K562 (cell line): ENCODE measurements around the gene DOCK1.

Experiments
- CHCHD3 ChIP-seq: fragments of 250-450 bp; sonication (Bioruptor Pico); IDR thresholded peaks from 2 replicates; pipeline ENCODE4 v2.1.2; 2022; ENCODE audit warnings: mild to moderate bottlenecking
- ELF1 ChIP-seq: fragments of 200-800 bp; sonication (Bioruptor generic); IDR thresholded peaks from 2 replicates; pipeline ENCODE4 v1.6.1; 2016; ENCODE audit warnings: missing genetic modification characterization, missing compliant biosample characterization
- FOXM1 ChIP-seq, 2 experiments: fragments of 450-650 bp in 1 of 2; sonication (generic) in 1 of 2; formaldehyde crosslinking in 1 of 2; IDR thresholded peaks; 2 replicates each; pipeline versions ENCODE4 v1.6.1 to v1.9.0; 2017 to 2022; ENCODE audit warnings: low read depth in 2 of 2, mild to moderate bottlenecking in 2 of 2, missing genetic modification reagents in 1 of 2, moderate library complexity in 1 of 2
- JUND ChIP-seq, 2 experiments: IDR thresholded peaks; 2 replicates in 1 of 2; 3 replicates in 1 of 2; pipeline ENCODE4 v1.6.1; 2011; ENCODE audit warnings: borderline replicate concordance in 2 of 2, low read depth in 2 of 2, low read length in 2 of 2, improper control_type of control experiment in 1 of 2, missing biosample characterization in 1 of 2, missing genetic modification characterization in 1 of 2, missing genetic modification reagents in 1 of 2
- MTA3 ChIP-seq: fragments of 450-650 bp; formaldehyde crosslinking; IDR thresholded peaks from 2 replicates; pipeline ENCODE4 v1.6.1; 2017; ENCODE audit warnings: mild to moderate bottlenecking, borderline replicate concordance
- NFIC ChIP-seq: fragments of 450-650 bp; IDR thresholded peaks from 2 replicates; pipeline ENCODE4 v1.6.1; 2017; ENCODE audit warnings: mild to moderate bottlenecking, inconsistent platforms
- NR3C1 ChIP-seq: sonication (generic); formaldehyde crosslinking; IDR thresholded peaks from 2 replicates; pipeline ENCODE4 v1.8.1; 2022; ENCODE audit warnings: missing genetic modification reagents
- TEAD1 ChIP-seq, 2 experiments: fragments of 450-650 bp in 1 of 2; sonication (generic) in 1 of 2; formaldehyde crosslinking; IDR thresholded peaks; 2 replicates each; pipeline versions ENCODE4 v1.4.0 to v1.8.0; 2020 to 2022; ENCODE audit warnings: mild to moderate bottlenecking in 2 of 2, missing genetic modification reagents in 1 of 2
- ZBED1 ChIP-seq: IDR thresholded peaks from 2 replicates; pipeline ENCODE4 v1.6.1; 2014
- ZNF23 ChIP-seq: fragments of 250-450 bp; sonication (Bioruptor Pico); IDR thresholded peaks from 2 replicates; pipeline ENCODE4 v1.4.0; 2020; ENCODE audit warnings: mild to moderate bottlenecking
- ZNF274 ChIP-seq: IDR thresholded peaks from 2 replicates; pipeline ENCODE4 v1.6.1; 2011; ENCODE audit warnings: low read depth, mild to moderate bottlenecking, low read length, moderate library complexity, borderline replicate concordance
- ZNF780A ChIP-seq: fragments of 250-450 bp; sonication (Bioruptor Pico); IDR thresholded peaks from 2 replicates; pipeline ENCODE4 v1.5.0; 2021; ENCODE audit warnings: mild to moderate bottlenecking
- TF ChIP-seq, protein P1 (sequence below), 3 experiments: IDR thresholded peaks in 2 of 3; conservative IDR thresholded peaks in 1 of 3; 2 replicates each; pipeline ENCODE4 v1.5.1; 2011 to 2012; ENCODE audit warnings: low read length in 3 of 3, mild to moderate bottlenecking in 3 of 3, control low read depth in 2 of 3, improper control_type of control experiment in 1 of 3, inconsistent platforms in 1 of 3, low read depth in 1 of 3, mixed read lengths in 1 of 3, moderate library complexity in 1 of 3; ENCODE audit not compliant: insufficient read depth in 2 of 3

DNA sequence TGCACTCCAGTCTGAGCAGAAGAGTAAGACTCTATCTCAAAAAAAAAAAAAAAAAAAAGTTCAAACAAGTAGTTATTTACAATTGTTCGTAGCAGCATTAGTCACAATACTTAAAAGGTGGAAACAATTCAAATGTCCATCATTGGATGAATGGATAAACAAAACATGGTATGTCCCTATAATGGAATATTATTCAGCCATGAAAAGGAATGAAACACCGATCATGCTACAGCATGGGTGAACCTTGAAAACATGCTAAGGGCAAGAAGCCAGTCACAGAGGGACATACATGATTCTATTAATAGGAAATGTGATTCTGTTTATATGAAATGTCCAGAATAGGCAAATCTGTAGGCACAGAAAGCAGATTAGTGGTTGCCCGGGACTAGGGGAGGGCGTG is 15.9 kb downstream of the DOCK1 start:
- TF ChIP-seq NFIC (no peak), MTA3 (no peak), CHCHD3 (CRISPR knock-in tag) (no peak), TEAD1 (CRISPR knock-in tag; IDR thresholded peaks at IDR 0.05) (no peak), ELF1 (tag) (no peak), ZNF274 (no peak), ZNF23 (CRISPR knock-in tag) (no peak), NR3C1 (CRISPR knock-in tag) (no peak), JUND (IDR thresholded peaks at IDR 0.05; ENCODE audit: borderline replicate concordance, low read depth, low read length) (no peak), JUND (tag; IDR thresholded peaks at IDR 0.05; ENCODE audit: borderline replicate concordance, low read depth, low read length) (no peak), ZNF780A (CRISPR knock-in tag) (no peak), ZBED1 (no peak), FOXM1 (IDR thresholded peaks at IDR 0.05; ENCODE audit: low read depth) (no peak), FOXM1 (CRISPR knock-in tag; IDR thresholded peaks at IDR 0.05; ENCODE audit: low read depth) (no peak)
- TF ChIP-seq, protein P1, sequence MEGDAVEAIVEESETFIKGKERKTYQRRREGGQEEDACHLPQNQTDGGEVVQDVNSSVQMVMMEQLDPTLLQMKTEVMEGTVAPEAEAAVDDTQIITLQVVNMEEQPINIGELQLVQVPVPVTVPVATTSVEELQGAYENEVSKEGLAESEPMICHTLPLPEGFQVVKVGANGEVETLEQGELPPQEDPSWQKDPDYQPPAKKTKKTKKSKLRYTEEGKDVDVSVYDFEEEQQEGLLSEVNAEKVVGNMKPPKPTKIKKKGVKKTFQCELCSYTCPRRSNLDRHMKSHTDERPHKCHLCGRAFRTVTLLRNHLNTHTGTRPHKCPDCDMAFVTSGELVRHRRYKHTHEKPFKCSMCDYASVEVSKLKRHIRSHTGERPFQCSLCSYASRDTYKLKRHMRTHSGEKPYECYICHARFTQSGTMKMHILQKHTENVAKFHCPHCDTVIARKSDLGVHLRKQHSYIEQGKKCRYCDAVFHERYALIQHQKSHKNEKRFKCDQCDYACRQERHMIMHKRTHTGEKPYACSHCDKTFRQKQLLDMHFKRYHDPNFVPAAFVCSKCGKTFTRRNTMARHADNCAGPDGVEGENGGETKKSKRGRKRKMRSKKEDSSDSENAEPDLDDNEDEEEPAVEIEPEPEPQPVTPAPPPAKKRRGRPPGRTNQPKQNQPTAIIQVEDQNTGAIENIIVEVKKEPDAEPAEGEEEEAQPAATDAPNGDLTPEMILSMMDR (IDR thresholded peaks at IDR 0.05 in 2 of 3, conservative IDR thresholded peaks at IDR 0.05 in 1 of 3; ENCODE audit: insufficient read depth in 2 of 3, low read depth in 1 of 3, low read length in 3 of 3) = no peak
